GM18508 (cell line): Measurements from ENCODE around the gene IGF2BP3.

Source experiments
- ATAC-seq: cut with Tn5 transposase; IDR thresholded peaks from one replicate; pipeline ENCODE4 v1.9.1; 2021; ENCODE audit warnings: moderate number of reproducible peaks; ENCODE audit not compliant: insufficient read depth, unreplicated experiment

Gene IGF2BP3

GRCh38 chr7:23347682-23348180 is 122.6 kb downstream of the IGF2BP3 start:
- ATAC-seq, result no peak

DNA sequence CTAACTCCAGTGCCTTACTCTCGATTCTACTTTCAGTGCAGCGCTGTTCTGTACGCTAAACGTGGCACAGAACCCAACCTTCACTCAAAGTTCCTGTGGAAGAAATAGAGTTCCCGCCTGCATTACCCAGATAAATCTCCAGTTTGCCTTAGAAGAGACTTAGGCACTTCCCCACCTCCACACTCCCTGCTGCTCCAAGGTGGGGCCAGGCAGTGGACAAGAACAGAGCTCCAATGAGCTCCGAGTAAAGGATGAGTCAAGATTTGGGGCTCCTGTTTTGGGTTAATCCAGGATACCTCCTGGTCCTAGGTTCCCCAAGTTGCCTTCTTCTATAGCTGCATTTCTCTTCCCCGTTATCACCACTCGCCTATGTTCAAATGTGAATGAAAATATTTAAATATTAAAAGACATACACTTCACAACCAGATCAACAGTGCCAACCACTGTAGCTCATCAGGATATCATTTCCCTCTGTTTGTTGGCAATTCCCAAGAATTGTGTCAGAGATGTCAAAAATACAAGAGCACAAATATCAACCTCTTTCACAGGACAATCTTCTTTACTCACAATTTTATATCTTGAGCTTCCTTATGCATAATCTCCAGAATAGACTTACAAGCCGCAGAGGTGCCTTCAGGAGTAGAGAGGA is 123.1 kb downstream of the IGF2BP3 start:
- no peak for ATAC-seq

- no peak for ATAC-seq
These were observed 124.0 kb downstream of the IGF2BP3 start for GRCh38 chr7:23346316-23346715.

GRCh38 chr7:23345601-23346000 is 124.7 kb downstream of the IGF2BP3 start:
- ATAC-seq, result no peak

- no peak for ATAC-seq
These were observed 126.3 kb downstream of the IGF2BP3 start for GRCh38 chr7:23343806-23344475.

- no peak for ATAC-seq
These were observed 127.2 kb downstream of the IGF2BP3 start for GRCh38 chr7:23343102-23343501.

GRCh38 chr7:23341846-23342598 is 128.3 kb downstream of the IGF2BP3 start:
- no peak for ATAC-seq

- ATAC-seq, result no peak
These were observed 131.4 kb downstream of the IGF2BP3 start for GRCh38 chr7:23338863-23339262.

- ATAC-seq, result no peak
These were observed 131.9 kb downstream of the IGF2BP3 start for GRCh38 chr7:23338439-23338838.

- ATAC-seq, result no peak
These were observed 132.9 kb downstream of the IGF2BP3 start for GRCh38 chr7:23337374-23337773.

DNA sequence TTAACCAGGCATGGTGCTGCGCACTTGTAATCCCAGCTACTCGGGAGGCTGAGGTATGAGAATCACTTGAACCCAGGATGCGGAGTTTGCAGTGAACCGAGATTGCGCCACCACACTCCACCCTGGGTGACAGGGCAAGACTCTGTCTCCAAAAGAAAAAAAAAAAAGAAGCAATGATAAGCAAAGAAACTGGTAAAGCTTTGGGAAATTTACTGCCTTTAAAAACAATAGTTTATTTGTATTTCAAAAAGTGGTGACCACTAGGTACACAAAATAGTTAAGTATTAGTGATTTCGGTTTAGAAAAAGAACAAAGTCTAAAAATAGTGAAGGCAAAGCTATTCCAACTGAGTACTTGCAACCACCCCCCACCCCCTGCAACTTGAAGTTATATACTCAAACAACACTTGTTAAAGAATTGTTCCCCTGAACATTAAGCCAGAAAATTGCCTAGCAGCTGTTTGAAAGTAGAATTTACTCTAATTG is 133.4 kb downstream of the IGF2BP3 start:
- no peak for ATAC-seq

GRCh38 chr7:23336086-23336485 is 134.2 kb downstream of the IGF2BP3 start:
- ATAC-seq, result no peak

GRCh38 chr7:23335621-23336020 is 134.7 kb downstream of the IGF2BP3 start:
- ATAC-seq, result no peak

- ATAC-seq, result no peak
These were observed 135.2 kb downstream of the IGF2BP3 start for GRCh38 chr7:23335136-23335535.

GRCh38 chr7:23334482-23335056 is 135.7 kb downstream of the IGF2BP3 start:
- ATAC-seq, result no peak

DNA sequence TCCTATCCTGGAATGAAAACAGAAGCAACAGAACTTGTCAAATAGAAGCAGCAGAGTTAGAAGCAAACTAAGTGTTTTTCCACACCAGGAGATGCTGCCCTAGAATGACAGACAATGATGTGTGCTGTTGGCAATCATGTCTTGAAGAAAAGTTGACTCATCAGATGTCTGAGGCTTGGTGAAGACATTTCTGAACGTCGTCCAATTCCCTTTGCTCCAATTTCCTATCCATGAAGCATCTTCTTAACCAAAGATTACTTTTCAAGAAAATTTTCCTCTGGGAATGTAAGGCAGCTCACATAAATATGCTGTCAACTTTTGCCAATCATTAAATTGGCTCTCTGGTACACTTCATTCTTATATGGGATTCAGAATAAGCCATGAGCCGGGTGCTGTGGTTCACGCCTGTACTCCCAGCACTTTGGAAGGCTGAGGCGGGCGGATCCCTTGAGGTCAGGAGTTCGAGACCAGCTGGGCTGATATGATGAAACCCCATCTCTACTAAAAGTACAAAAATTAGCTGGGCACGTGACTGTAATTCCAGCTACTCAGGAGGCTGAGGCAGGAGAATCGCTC is 136.5 kb downstream of the IGF2BP3 start:
- ATAC-seq, result no peak

DNA sequence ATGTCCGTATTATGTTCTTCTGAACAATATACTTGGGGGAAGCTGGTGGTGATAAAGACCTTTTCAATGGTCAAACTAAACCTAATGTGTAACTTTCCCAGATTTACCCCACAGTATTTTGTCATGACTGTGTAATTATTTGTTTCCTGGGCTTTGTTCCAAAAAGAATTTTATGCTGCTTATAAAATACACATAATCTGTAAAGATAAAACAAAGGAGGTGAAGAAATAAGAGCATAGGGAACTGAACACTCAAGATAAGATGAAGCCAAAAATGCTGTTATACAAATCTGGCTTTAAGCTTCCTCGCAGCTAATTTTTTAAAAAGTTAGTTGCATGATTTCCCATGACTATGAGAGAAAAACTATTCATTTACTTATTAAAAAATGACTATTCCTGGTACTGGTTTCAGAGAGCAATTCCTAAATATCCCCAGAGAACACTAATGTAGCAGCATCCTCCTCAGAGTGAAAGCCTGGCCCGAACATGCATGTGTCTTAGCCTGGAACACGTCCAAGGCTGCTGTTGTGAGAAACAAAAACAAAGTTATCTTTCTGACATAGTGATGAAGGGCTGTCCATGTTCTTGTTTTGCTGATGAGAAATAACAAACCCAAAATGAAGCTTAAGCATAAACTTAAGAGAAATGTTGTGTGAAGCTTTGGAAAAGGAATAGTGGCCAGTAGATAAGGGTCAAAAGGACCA is 137.2 kb downstream of the IGF2BP3 start:
- no peak for ATAC-seq

GRCh38 chr7:23332193-23332592 is 138.1 kb downstream of the IGF2BP3 start:
- ATAC-seq, result no peak

DNA sequence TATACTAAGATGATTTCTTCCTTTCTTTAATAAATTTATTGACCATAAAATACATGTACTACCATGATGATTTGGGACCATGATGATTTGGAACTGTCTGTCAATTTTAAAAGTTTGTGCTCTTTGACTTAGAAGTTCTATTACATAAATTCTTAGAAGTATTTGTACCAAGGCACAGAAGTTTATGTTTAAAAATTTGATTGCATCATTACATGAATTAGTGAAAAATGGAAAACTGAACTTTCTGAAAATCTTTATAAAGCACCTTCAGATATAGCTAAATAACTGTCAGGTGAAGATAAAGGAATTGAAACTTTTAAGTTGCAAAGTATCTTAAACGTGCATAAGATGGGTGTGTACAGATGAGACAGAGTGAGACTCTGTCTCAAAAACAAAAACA is 139.2 kb downstream of the IGF2BP3 start:
- no peak for ATAC-seq

DNA sequence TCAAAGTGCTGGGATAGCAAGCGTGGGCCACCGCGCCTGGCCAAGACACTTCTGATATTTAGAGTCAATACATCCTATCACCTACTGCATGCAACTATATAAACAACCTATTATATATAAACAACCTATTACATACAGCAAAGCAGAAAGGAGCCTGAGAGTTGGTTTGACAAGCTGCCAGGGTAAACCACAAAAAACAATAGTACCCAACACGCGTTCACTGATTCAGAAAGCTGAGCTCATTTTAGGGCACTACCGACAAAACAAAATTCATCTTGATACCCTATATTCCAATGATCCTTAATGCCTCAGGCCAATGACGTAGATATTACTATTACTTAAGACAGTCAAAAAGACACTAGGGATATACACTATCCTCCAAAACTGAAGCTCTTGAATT is 154.9 kb downstream of the IGF2BP3 start:
- ATAC-seq, result no peak
